Mucosa of rectum (tissue), 2 donors: ENCODE measurements around the gene CCDC134.

ENCODE experiments used
- H3K27ac ChIP-seq, 2 donors: one replicate each; pipeline ENCODE4 v1.7.0; 2013; ENCODE audit warnings: inconsistent platforms in 2 of 2, low read depth in 2 of 2, low read length in 2 of 2
- H3K27me3 ChIP-seq, 2 donors: one replicate each; pipeline ENCODE4 v1.7.0; 2013; ENCODE audit warnings: low read length in 2 of 2; ENCODE audit not compliant: control insufficient read depth in 2 of 2, insufficient read depth in 2 of 2
- H3K36me3 ChIP-seq, 2 donors: one replicate each; pipeline ENCODE4 v1.7.0; 2013; ENCODE audit warnings: low read length in 2 of 2; ENCODE audit not compliant: control insufficient read depth in 2 of 2, insufficient read depth in 2 of 2
- H3K4me1 ChIP-seq, 2 donors: one replicate each; pipeline ENCODE4 v1.7.0; 2013; ENCODE audit warnings: low read length in 2 of 2, mild to moderate bottlenecking in 1 of 2; ENCODE audit not compliant: control insufficient read depth in 2 of 2, insufficient read depth in 2 of 2
- H3K4me3 ChIP-seq, 2 donors: one replicate each; pipeline ENCODE4 v1.7.0; 2013; ENCODE audit warnings: low read length in 2 of 2
- H3K9ac ChIP-seq, 2 donors: one replicate each; pipeline ENCODE4 v1.7.0; 2013; ENCODE audit warnings: low read length in 2 of 2, low read depth in 1 of 2, mild to moderate bottlenecking in 1 of 2
- H3K9me3 ChIP-seq, 2 donors: one replicate each; pipeline ENCODE4 v1.7.0; 2013; ENCODE audit warnings: low read length in 2 of 2; ENCODE audit not compliant: control insufficient read depth in 2 of 2
- donor health status: healthy.
- donor health status: Normal muscosa, but diverticular disease.

The CCDC134 gene

GRCh38 chr22:41772198-41772597 is 28.3 kb upstream of the CCDC134 start:
- Histone ChIP-seq H3K27ac (no peak overlapping the region), H3K36me3 (no peaks in the 10 kb centered on the region), H3K9ac (no peak overlapping the region), H3K27me3 (no peaks in the 10 kb centered on the region), H3K4me1 (no peaks in the 10 kb centered on the region), H3K4me3 (no peak overlapping the region), H3K9me3 (no peaks in the 10 kb centered on the region)

- Histone ChIP-seq H3K36me3 (no peaks in the 10 kb centered on the region), H3K4me3 (no peak overlapping the region), H3K27ac (no peak overlapping the region), H3K27me3 (no peaks in the 10 kb centered on the region), H3K9ac (no peak overlapping the region), H3K9me3 (no peaks in the 10 kb centered on the region), H3K4me1 (no peaks in the 10 kb centered on the region)
Measured at GRCh38 chr22:41772645-41773044, 27.8 kb upstream of the CCDC134 start.

- Histone ChIP-seq H3K36me3 (no peaks in the 10 kb centered on the region), H3K4me3 (no peak overlapping the region), H3K27me3 (no peaks in the 10 kb centered on the region), H3K4me1 (no peaks in the 10 kb centered on the region), H3K9me3 (no peaks in the 10 kb centered on the region), H3K27ac (no peak overlapping the region), H3K9ac (no peak overlapping the region)
Measured at GRCh38 chr22:41775338-41775737, 25.1 kb upstream of the CCDC134 start.

GRCh38 chr22:41775976-41776375 is 24.5 kb upstream of the CCDC134 start:
- Histone ChIP-seq H3K27ac (no peak overlapping the region), H3K9ac (no peak overlapping the region)

GRCh38 chr22:41776381-41776780 is 24.1 kb upstream of the CCDC134 start:
- no peaks in the 10 kb centered on the region for H3K27me3 ChIP-seq
- no peak overlapping the region for H3K4me3 ChIP-seq
- H3K36me3 ChIP-seq, result no peaks in the 10 kb centered on the region
- no peaks in the 10 kb centered on the region for H3K9me3 ChIP-seq
- H3K9ac ChIP-seq, result no peak overlapping the region
- no peak overlapping the region for H3K27ac ChIP-seq
- peaks cover 3 to 4% of the 10 kb centered on the region in 2 donors for H3K4me1 ChIP-seq

More at GRCh38 chr22:41775976-41776375, 24.5 kb upstream of the CCDC134 start:
- no peaks in the 10 kb centered on the region for H3K36me3 ChIP-seq
- no peak overlapping the region for H3K4me3 ChIP-seq
- H3K4me1 ChIP-seq, result peaks cover 3% of the 10 kb centered on the region in 2 donors
- H3K27me3 ChIP-seq, result no peaks in the 10 kb centered on the region
- H3K9me3 ChIP-seq, result no peaks in the 10 kb centered on the region

- Histone ChIP-seq H3K4me1 (peaks cover 3 to 4% of the 10 kb centered on the region in 2 donors), H3K27me3 (no peaks in the 10 kb centered on the region), H3K36me3 (no peaks in the 10 kb centered on the region), H3K9me3 (no peaks in the 10 kb centered on the region), H3K9ac (no peak overlapping the region), H3K27ac (no peak overlapping the region), H3K4me3 (no peak overlapping the region)
Measured at GRCh38 chr22:41777749-41778425, 22.6 kb upstream of the CCDC134 start.

GRCh38 chr22:41779929-41780505 is 20.5 kb upstream of the CCDC134 start:
- Histone ChIP-seq H3K9me3 (no peaks in the 10 kb centered on the region), H3K27ac (peak overlapping the region in 1 of 2 donors; percentile 16), H3K9ac (no peak overlapping the region), H3K27me3 (no peaks in the 10 kb centered on the region), H3K4me1 (peaks cover 3 to 4% of the 10 kb centered on the region in 2 donors), H3K4me3 (no peak overlapping the region), H3K36me3 (no peaks in the 10 kb centered on the region)

GRCh38 chr22:41780746-41781505 is 19.6 kb upstream of the CCDC134 start:
- Histone ChIP-seq H3K27ac (peak overlapping the region; percentile 65 to 69), H3K27me3 (no peaks in the 10 kb centered on the region), H3K9ac (peak overlapping the region; percentile 61 to 74), H3K36me3 (no peaks in the 10 kb centered on the region), H3K4me1 (peaks cover 3 to 4% of the 10 kb centered on the region in 2 donors), H3K9me3 (no peaks in the 10 kb centered on the region), H3K4me3 (peak overlapping the region; percentile 46 to 70)

GRCh38 chr22:41781507-41781906 is 19.0 kb upstream of the CCDC134 start:
- H3K9ac ChIP-seq, result peak overlapping the region; percentile 61 to 74
- no peaks in the 10 kb centered on the region for H3K9me3 ChIP-seq
- H3K27me3 ChIP-seq, result no peaks in the 10 kb centered on the region
- H3K27ac ChIP-seq, result peak overlapping the region; percentile 52 to 69
- H3K36me3 ChIP-seq, result no peaks in the 10 kb centered on the region
- peak overlapping the region; percentile 46 to 70 for H3K4me3 ChIP-seq
- H3K4me1 ChIP-seq, result peaks cover 3 to 4% of the 10 kb centered on the region in 2 donors

- Histone ChIP-seq H3K27ac (no peak overlapping the region), H3K4me1 (peaks cover 3 to 4% of the 10 kb centered on the region in 2 donors), H3K27me3 (no peaks in the 10 kb centered on the region), H3K9ac (peak overlapping the region; percentile 61 to 74), H3K9me3 (no peaks in the 10 kb centered on the region), H3K36me3 (no peaks in the 10 kb centered on the region), H3K4me3 (peak overlapping the region; percentile 46 to 70)
Measured at GRCh38 chr22:41782316-41782715, 18.2 kb upstream of the CCDC134 start.
